GM21825 (cell line): ENCODE measurements around the gene NPDC1.
A peak's percentile ranks its signal among the peaks of the same experiment; 100 is the strongest.

Source experiments
- ATAC-seq: cut with Tn5 transposase; IDR thresholded peaks from one replicate; pipeline ENCODE4 v1.9.1; 2021; ENCODE audit warnings: mild to moderate bottlenecking, moderate library complexity; ENCODE audit not compliant: unreplicated experiment

NPDC1 gene

GRCh38 chr9:136997371-136997770, 48.6 kb downstream of the NPDC1 start:
- no peak for ATAC-seq

GRCh38 chr9:136996361-136997292, 49.4 kb downstream of the NPDC1 start, which contains the start of gene CLIC3:
CLIC3 (minus strand) TSS chr9:136996568; CDS start chr9:136996543, 25 bp downstream.
- ATAC-seq, result no peak

GRCh38 chr9:136995772-136996311, 50.1 kb downstream of the NPDC1 start:
- no peak for ATAC-seq

- no peak for ATAC-seq
These were observed 50.6 kb downstream of the NPDC1 start for GRCh38 chr9:136995362-136995761.

- ATAC-seq, result no peak
These were observed 51.1 kb downstream of the NPDC1 start for GRCh38 chr9:136994888-136995230.

GRCh38 chr9:136994180-136994887, 51.6 kb downstream of the NPDC1 start:
- ATAC-seq, result no peak

GRCh38 chr9:136992819-136993369, 53.1 kb downstream of the NPDC1 start:
- no peak for ATAC-seq

- peak; percentile 85 for ATAC-seq
These were observed 53.8 kb downstream of the NPDC1 start, which contains the start of gene PAXX for GRCh38 chr9:136991993-136992818. PAXX (plus strand) TSS chr9:136992422; CDS start chr9:136992444, 22 bp downstream.

- ATAC-seq, result no peak
These were observed 55.6 kb downstream of the NPDC1 start for GRCh38 chr9:136990242-136990911.
